Measurements from ENCODE around the gene HAAO. TPM values are rescaled to one million over a fixed set of nuclear protein-coding genes. Genes with fewer than 3 reads are reported as not detected.

The HAAO gene
- total and polyA plus RNA-seq, 2 of the 13 experiments (the other 11 are each of a cell fraction or from before 2014, with no cell fraction given), result 36.1 to 42.7 TPM

DNA sequence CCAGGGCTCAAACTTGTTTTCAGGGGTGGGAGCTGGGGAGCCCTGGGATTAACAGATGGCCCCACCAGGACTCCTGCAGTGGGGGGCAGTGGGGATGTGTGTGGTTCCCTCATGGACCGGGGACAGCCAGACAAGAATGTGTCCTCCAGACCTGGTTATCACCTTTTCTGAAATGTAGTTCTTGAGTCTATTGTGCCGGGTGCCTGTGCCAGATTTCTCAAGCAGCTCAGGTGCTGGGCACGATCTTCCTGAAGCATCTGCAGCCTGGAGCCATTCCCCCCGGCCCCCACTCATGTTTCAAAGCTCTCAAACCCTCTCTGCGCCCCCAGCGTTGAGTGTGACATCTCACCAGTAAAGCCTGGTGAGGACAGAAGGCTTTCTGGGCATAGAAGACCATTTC, 48.4 kb upstream of the HAAO start:
- Histone ChIP-seq H2AFZ (ENCODE audit: low read length) (no peak overlapping the region), H3K79me2 (ENCODE audit: insufficient read depth, low read length) (no peaks in the 10 kb centered on the region), H3K27me3 (ENCODE audit: control insufficient read depth in 1 of 2, insufficient read depth in 2 of 2, low read length in 2 of 2) (peaks cover 2 to 14% of the 10 kb centered on the region in 2 experiments; a peak in 3 of 5 replicates), H3K9me3 (ENCODE audit: low read length) (no peaks in the 10 kb centered on the region), H3K4me3 (replicated peaks in 1 of 3; ENCODE audit: insufficient read depth in 1 of 3, low read depth in 2 of 3, low read length in 3 of 3) (no peak overlapping the region), H3K9ac (ENCODE audit: insufficient read depth, low read depth, low read length) (no peak overlapping the region), H3K36me3 (replicated peaks in 1 of 2; ENCODE audit: control insufficient read depth in 1 of 2, insufficient read depth in 2 of 2, low read length in 2 of 2) (no peaks in the 10 kb centered on the region), H3K27ac (ENCODE audit: extremely low read length, insufficient read depth, low read length) (no peak overlapping the region), H4K20me1 (ENCODE audit: insufficient read depth, low read length) (no peaks in the 10 kb centered on the region), H3K4me1 (ENCODE audit: insufficient read depth, low read length) (peaks cover 42% of the 10 kb centered on the region), H3K4me2 (ENCODE audit: low read depth, low read length) (no peak overlapping the region)
- FAIRE-seq (no peak), DNase-seq (ENCODE audit: low spot score) (no peak), ATAC-seq (no peak)
- in situ Hi-C loops (cut with HindIII; ENCODE audit: extremely low pct_ligation_motif_present, low pct_unique_long_range_greater_than_20kb), result no loop called here
- POLR2A ChIA-PET, result no interaction called here
- BruUV-seq (replicated peaks), result no TSS peak
- CTCF ChIA-PET (ENCODE audit: low intra/inter-chr PET ratio, low total read pairs), result no interaction called here
- WGBS (ENCODE audit: low lambda C conversion rate), result 44% methylated on average over 6 of the region's 6 CpGs
- TF ChIP-seq ZFYVE20 (CRISPR knock-in tag; IDR thresholded peaks at IDR 0.05; ENCODE audit: borderline replicate concordance, low read depth) (no peak), KAT7 (CRISPR knock-in tag; IDR thresholded peaks at IDR 0.05; ENCODE audit: borderline replicate concordance) (no peak)
- intact Hi-C loops (cut with micrococcal nuclease; ENCODE audit: unreplicated experiment), result no loop called here

DNA sequence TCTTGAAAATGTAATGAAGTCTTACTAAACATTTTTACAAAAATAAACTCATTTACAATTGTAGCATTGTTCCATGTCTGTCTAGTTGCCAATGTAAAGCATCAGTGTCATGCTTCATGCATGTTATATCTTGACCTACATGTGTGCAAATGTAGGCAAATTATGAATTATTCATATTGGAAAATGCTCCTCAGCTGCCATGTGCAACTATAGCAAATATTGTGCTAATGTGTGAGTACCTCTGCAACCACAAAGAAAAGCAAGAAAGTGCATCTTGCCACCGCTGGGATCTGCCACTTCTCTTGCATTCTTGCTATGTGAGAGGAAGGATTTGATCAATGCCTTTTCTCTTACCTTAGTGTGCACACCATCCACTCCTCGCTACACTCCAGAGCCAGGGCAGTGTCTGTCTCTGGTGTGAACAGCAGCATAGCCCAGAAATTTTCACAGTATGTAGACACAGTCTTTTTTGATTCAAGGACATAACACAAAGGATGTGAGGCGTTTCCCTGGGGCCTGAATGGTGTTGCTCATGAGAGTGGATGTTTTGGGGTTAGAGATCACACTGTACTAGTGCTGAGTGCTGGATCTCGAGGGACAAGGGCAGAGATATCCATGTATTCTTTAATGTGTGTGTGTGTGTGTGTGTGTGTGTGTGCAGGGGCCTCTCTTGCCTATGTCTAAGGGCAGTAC, 47.6 kb upstream of the HAAO start:
- Histone ChIP-seq H3K27ac (ENCODE audit: extremely low read length, insufficient read depth, low read length) (no peak overlapping the region), H3K4me3 (replicated peaks in 1 of 3; ENCODE audit: insufficient read depth in 1 of 3, low read depth in 2 of 3, low read length in 3 of 3) (no peak overlapping the region), H3K27me3 (ENCODE audit: control insufficient read depth in 1 of 2, insufficient read depth in 2 of 2, low read length in 2 of 2) (peaks cover 0 to 10% of the 10 kb centered on the region in 2 experiments; a peak in 2 of 5 replicates), H4K20me1 (ENCODE audit: insufficient read depth, low read length) (no peaks in the 10 kb centered on the region), H3K4me2 (ENCODE audit: low read depth, low read length) (no peak overlapping the region), H2AFZ (ENCODE audit: low read length) (no peak overlapping the region), H3K9ac (ENCODE audit: insufficient read depth, low read depth, low read length) (no peak overlapping the region), H3K36me3 (replicated peaks in 1 of 2; ENCODE audit: control insufficient read depth in 1 of 2, insufficient read depth in 2 of 2, low read length in 2 of 2) (no peaks in the 10 kb centered on the region), H3K9me3 (ENCODE audit: low read length) (no peaks in the 10 kb centered on the region), H3K79me2 (ENCODE audit: insufficient read depth, low read length) (no peaks in the 10 kb centered on the region), H3K4me1 (ENCODE audit: insufficient read depth, low read length) (peaks cover 35% of the 10 kb centered on the region)
- ATAC-seq, result peak; percentile 51
- BruUV-seq (replicated peaks), result no TSS peak
- 25% methylated on average over 4 of the region's 4 CpGs for WGBS (ENCODE audit: low lambda C conversion rate)
- DNase-seq (ENCODE audit: low spot score), result no peak
- peak; percentile 57 for FAIRE-seq
- in situ Hi-C loops (cut with HindIII; ENCODE audit: extremely low pct_ligation_motif_present, low pct_unique_long_range_greater_than_20kb) (no loop called here), intact Hi-C loops (cut with micrococcal nuclease; ENCODE audit: unreplicated experiment) (no loop called here)
- ChIA-PET CTCF (ENCODE audit: low intra/inter-chr PET ratio, low total read pairs) (no interaction called here), POLR2A (no interaction called here)
- TF ChIP-seq ZNF282 (IDR thresholded peaks at IDR 0.05; ENCODE audit: partially characterized antibody) (no peak), THYN1 (CRISPR knock-in tag; IDR thresholded peaks at IDR 0.05; ENCODE audit: borderline replicate concordance, low read depth) (no peak), ZSCAN9 (CRISPR knock-in tag; IDR thresholded peaks at IDR 0.05; ENCODE audit: borderline replicate concordance) (no peak), MEIS2 (CRISPR knock-in tag; IDR thresholded peaks at IDR 0.05) (no peak), KLF9 (CRISPR knock-in tag; IDR thresholded peaks at IDR 0.05; ENCODE audit: low read depth) (no peak), ZNF44 (CRISPR knock-in tag; IDR thresholded peaks at IDR 0.05) (no peak), PHF8 (CRISPR knock-in tag; IDR thresholded peaks at IDR 0.05) (no peak)
- TF ChIP-seq, protein P1, sequence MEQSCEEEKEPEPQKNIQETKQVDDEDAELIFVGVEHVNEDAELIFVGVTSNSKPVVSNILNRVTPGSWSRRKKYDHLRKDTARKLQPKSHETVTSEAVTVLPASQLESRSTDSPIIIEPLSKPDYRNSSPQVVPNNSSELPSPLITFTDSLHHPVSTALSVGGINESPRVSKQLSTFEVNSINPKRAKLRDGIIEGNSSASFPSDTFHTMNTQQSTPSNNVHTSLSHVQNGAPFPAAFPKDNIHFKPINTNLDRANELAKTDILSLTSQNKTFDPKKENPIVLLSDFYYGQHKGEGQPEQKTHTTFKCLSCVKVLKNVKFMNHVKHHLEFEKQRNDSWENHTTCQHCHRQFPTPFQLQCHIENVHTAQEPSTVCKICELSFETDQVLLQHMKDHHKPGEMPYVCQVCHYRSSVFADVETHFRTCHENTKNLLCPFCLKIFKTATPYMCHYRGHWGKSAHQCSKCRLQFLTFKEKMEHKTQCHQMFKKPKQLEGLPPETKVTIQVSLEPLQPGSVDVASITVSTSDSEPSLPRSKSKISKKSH (CRISPR knock-in tag; IDR thresholded peaks at IDR 0.05; ENCODE audit: borderline replicate concordance), result no peak
- TF ChIP-seq, protein P2, sequence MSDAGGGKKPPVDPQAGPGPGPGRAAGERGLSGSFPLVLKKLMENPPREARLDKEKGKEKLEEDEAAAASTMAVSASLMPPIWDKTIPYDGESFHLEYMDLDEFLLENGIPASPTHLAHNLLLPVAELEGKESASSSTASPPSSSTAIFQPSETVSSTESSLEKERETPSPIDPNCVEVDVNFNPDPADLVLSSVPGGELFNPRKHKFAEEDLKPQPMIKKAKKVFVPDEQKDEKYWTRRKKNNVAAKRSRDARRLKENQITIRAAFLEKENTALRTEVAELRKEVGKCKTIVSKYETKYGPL (CRISPR knock-in tag; IDR thresholded peaks at IDR 0.05), result no peak
